ENCODE measurements around the gene CMTM7. TPM values are rescaled to one million over a fixed set of nuclear protein-coding genes. Genes with fewer than 3 reads are reported as not detected.

CMTM7 gene
- total and polyA plus RNA-seq, 2 experiments from 2014 or later = 32.2 to 93.6 TPM

DNA sequence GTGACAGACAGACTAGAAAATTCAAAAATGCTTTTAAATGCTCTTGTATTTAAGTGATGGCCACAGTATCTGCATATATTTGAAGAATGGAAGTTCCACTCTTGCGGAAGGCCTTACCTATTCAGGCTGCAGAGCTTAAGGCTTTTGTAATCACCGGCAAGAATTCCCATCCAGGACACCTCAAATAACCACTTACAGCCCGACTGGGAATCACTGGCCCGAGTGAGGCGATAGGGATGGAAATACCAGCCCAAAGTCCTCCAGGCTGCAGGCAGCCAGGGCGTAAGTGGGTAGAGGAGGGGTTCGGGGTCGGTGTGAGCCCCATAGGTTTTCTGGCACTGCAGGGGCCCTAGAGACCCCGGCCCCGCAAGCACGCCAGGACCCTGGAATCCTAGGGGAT, 9.5 kb downstream of the CMTM7 start (continued):
- TF ChIP-seq ZNF462 (CRISPR knock-in tag; IDR thresholded peaks at IDR 0.05) = no peak
- TF ChIP-seq STAT1 (IDR thresholded peaks at IDR 0.05; ENCODE audit: unreplicated experiment) = no peak
- TF ChIP-seq NANOG (IDR thresholded peaks at IDR 0.05; ENCODE audit: borderline replicate concordance) = no peak

DNA sequence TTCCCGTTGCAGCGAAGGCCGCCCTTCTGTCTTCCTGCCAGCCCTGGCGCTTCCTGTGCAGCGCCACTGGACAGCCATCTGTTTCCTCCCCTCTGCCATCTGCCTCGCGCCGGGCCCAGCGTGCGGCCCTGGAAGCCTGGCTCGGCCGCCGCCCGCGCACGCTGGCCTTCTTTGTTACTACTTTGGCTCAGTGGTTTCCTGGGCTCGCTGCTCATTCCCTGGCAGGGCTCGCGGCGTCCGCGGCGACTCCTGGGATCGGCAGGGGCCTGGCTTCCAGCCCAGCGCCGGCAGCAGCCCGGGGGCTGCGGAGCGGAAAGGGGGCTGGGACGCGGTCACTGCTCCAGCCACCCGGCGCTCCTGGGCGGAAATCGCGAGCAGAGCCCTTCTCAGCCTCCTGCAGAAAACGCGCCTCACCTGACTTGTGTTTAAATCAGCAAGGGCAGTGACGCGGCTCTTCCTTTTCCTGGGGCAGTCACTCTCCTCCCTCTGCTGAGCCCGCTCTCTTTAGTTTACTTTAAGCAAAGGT, 10.0 kb downstream of the CMTM7 start:
- Mint-ChIP-seq H3K4me3 (peak overlapping the region; percentile 68), H3K27ac (peak overlapping the region; percentile 96), H3K36me3 (ENCODE audit: low read depth) (peaks cover 10% of the 10 kb centered on the region; the same call in 2 of the 3 replicates), H3K4me1 (peaks cover 43% of the 10 kb centered on the region), H3K27me3 (ENCODE audit: insufficient read depth, low read depth, poor library complexity) (peaks cover 16% of the 10 kb centered on the region), H3K9me3 (no peaks in the 10 kb centered on the region; the same call in 2 of the 3 replicates)
- Histone ChIP-seq H3K9me2 (ENCODE audit: insufficient read depth) (no peaks in the 10 kb centered on the region), H3K27me3 (ENCODE audit: insufficient read depth) (no peaks in the 10 kb centered on the region), H3K4me3 (peak overlapping the region; percentile 56), H4K20me1 (replicated peaks; ENCODE audit: insufficient read depth) (no peaks in the 10 kb centered on the region; the same call in 1 of the 2 replicates), H3K4me2 (peak overlapping the region; percentile 82), H3F3A (replicated peaks; ENCODE audit: low read depth) (peaks cover 14% of the 10 kb centered on the region), H3K27ac (ENCODE audit: low read depth) (peak overlapping the region; percentile 94), H3K36me3 (ENCODE audit: insufficient read depth) (no peaks in the 10 kb centered on the region), H2AFZ (peak overlapping the region; percentile 15), H3K79me2 (replicated peaks; ENCODE audit: insufficient read depth) (peaks cover 70% of the 10 kb centered on the region), H3K4me1 (ENCODE audit: insufficient read depth) (peaks cover 31% of the 10 kb centered on the region)
- ATAC-seq (peak; percentile 85), DNase-seq (ENCODE audit: low spot score) (peak; percentile 88)
- TF ChIP-seq ZNF114 (CRISPR knock-in tag; IDR thresholded peaks at IDR 0.05) (no peak), CREB1 (CRISPR knock-in tag; IDR thresholded peaks at IDR 0.05; ENCODE audit: low read depth) (peak; percentile 79), JUNB (IDR thresholded peaks at IDR 0.05; ENCODE audit: unreplicated experiment) (no peak)
